Kidney (tissue), 14 donors: Measurements from ENCODE around the gene UBC. TPM values are rescaled to one million over a fixed set of nuclear protein-coding genes. Genes with fewer than 3 reads are reported as not detected.

Experiments
- DNase-seq, 5 donors: peaks; one replicate each; pipeline ENCODE4 v3.0.0-alpha.2; 2013 to 2020
- FAIRE-seq: peaks from 2 replicates; lab custom pipeline; 2012; peaks lifted over from hg19 to GRCh38; lab: Jason Lieb, UNC
- H3K27ac ChIP-seq, 2 donors: one replicate each; pipeline ENCODE4 v1.7.0; 2013; ENCODE audit warnings: low read depth in 2 of 2, low read length in 2 of 2, inconsistent platforms in 1 of 2
- H3K27me3 ChIP-seq: one replicate; pipeline ENCODE4 v1.7.1; 2013; ENCODE audit warnings: low read length, inconsistent platforms; ENCODE audit not compliant: control insufficient read depth, insufficient read depth
- H3K36me3 ChIP-seq, 3 donors: one replicate each; pipeline versions ENCODE4 v1.7.0 to v1.7.1; 2013; ENCODE audit warnings: low read length in 3 of 3, control low read depth in 1 of 3, inconsistent platforms in 1 of 3; ENCODE audit not compliant: insufficient read depth in 3 of 3, control insufficient read depth in 2 of 3
- H3K4me1 ChIP-seq, 3 donors: one replicate each; pipeline versions ENCODE4 v1.7.0 to v1.7.1; 2013; ENCODE audit warnings: low read length in 3 of 3, inconsistent platforms in 1 of 3, low read depth in 1 of 3; ENCODE audit not compliant: control insufficient read depth in 2 of 3, insufficient read depth in 2 of 3
- H3K4me3 ChIP-seq, 3 donors: one replicate each; pipeline versions ENCODE4 v1.7.0 to v1.8.1; 2013; ENCODE audit warnings: low read length in 3 of 3, control low read depth in 1 of 3, inconsistent platforms in 1 of 3
- H3K9ac ChIP-seq, 3 donors: one replicate each; pipeline versions ENCODE4 v1.7.0 to v1.7.1; 2013; ENCODE audit warnings: low read length in 3 of 3, control low read depth in 1 of 3, inconsistent platforms in 1 of 3
- H3K9me3 ChIP-seq, 3 donors: one replicate each; pipeline versions ENCODE4 v1.7.0 to v1.7.1; 2013; ENCODE audit warnings: low read length in 3 of 3, control low read depth in 1 of 3, inconsistent platforms in 1 of 3; ENCODE audit not compliant: control insufficient read depth in 2 of 3, insufficient read depth in 1 of 3
- CTCF ChIP-seq: IDR thresholded peaks from 3 replicates; pipeline ENCODE4 v1.5.1; 2012; ENCODE audit warnings: mild to moderate bottlenecking, moderate library complexity, borderline replicate concordance; ENCODE audit not compliant: insufficient read depth; ENCODE audit errors: extremely low read depth
- intact Hi-C: fragments of 100-400 bp; cut with DNase I; formaldehyde crosslinking; loops from one replicate; pipeline ENCODE4 v1.11.1; 2022
- polyA plus RNA-seq: library from polyadenylated mRNA; stranded (reverse); fragments of 350-450 nt; fragmentation: Illumina TruSeq; extraction: RNeasy Lipid Tissue Mini Kit (QIAGEN cat#74804); gene quantifications from one replicate; pipeline ENCODE4 v1.2.3, GENCODE V29; 2014; ENCODE audit warnings: low read depth, low replicate concordance; ENCODE audit not compliant: insufficient read depth
- total RNA-seq: library from RNA; stranded (reverse); fragmentation: NEBNext Ultra II Directional; extraction: Animal tissue kit (Norgen Biotek cat#: 25700); gene quantifications from one replicate; pipeline ENCODE4 v1.2.1, GENCODE V29; 2021
- donor health status: control.
- donor health status: control.
- donor health status: control.
- donor health status: control.
- donor health status: control.
- donor health status: DM: yes; HTN: yes; CAD: no.
- donor health status: Normal renal cell carcinoma (clear cell type).

Gene UBC
- total and polyA plus RNA-seq, 2 donors from 2014 or later: 952 to 1,132 TPM

- peaks cover 0 to 11% (median 4%) of the 10 kb centered on the region in 3 donors for H3K4me1 ChIP-seq
- H3K9me3 ChIP-seq: no peaks in the 10 kb centered on the region
- DNase-seq (no peak), FAIRE-seq (no peak)
- intact Hi-C loops: no loop called here
- no peak overlapping the region for H3K9ac ChIP-seq
- H3K27me3 ChIP-seq: no peaks in the 10 kb centered on the region
- H3K27ac ChIP-seq: no peak overlapping the region
- H3K4me3 ChIP-seq: no peak overlapping the region
- H3K36me3 ChIP-seq: no peaks in the 10 kb centered on the region
- no peak for TF ChIP-seq CTCF
Measured at GRCh38 chr12:124866883-124867400, 47.5 kb downstream of the UBC start.

- no peak for TF ChIP-seq CTCF
- no peak overlapping the region for H3K4me3 ChIP-seq
- DNase-seq (no peak), FAIRE-seq (no peak)
- H3K9ac ChIP-seq: no peak overlapping the region
- no peak overlapping the region for H3K27ac ChIP-seq
- peaks cover 0 to 11% (median 4%) of the 10 kb centered on the region in 3 donors for H3K4me1 ChIP-seq
- H3K36me3 ChIP-seq: no peaks in the 10 kb centered on the region
- H3K27me3 ChIP-seq: no peaks in the 10 kb centered on the region
- intact Hi-C loops: no loop called here
- no peaks in the 10 kb centered on the region for H3K9me3 ChIP-seq
Measured at GRCh38 chr12:124866195-124866882, 48.1 kb downstream of the UBC start.

- FAIRE-seq (no peak), DNase-seq (no peak)
- no peaks in the 10 kb centered on the region for H3K27me3 ChIP-seq
- TF ChIP-seq CTCF: no peak
- H3K27ac ChIP-seq: no peak overlapping the region
- intact Hi-C loops: no loop called here
- H3K36me3 ChIP-seq: no peaks in the 10 kb centered on the region
- H3K9ac ChIP-seq: no peak overlapping the region
- H3K9me3 ChIP-seq: no peaks in the 10 kb centered on the region
- no peak overlapping the region for H3K4me3 ChIP-seq
- peaks cover 0 to 11% (median 4%) of the 10 kb centered on the region in 3 donors for H3K4me1 ChIP-seq
Measured at GRCh38 chr12:124865728-124866127, 48.7 kb downstream of the UBC start.
